ENCODE results near the gene LIFR.

GRCh38 chr5:38602641-38603040 is 46.2 kb upstream of the LIFR start:
- TF ChIP-seq, protein P1, sequence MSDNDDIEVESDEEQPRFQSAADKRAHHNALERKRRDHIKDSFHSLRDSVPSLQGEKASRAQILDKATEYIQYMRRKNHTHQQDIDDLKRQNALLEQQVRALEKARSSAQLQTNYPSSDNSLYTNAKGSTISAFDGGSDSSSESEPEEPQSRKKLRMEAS (IDR thresholded peaks at IDR 0.05), result no peak
- TF ChIP-seq RAD21 (IDR thresholded peaks at IDR 0.05; ENCODE audit: low read depth) (no peak), REST (IDR thresholded peaks at IDR 0.05; ENCODE audit: low read depth) (no peak)
